HG02588 (cell line): Measurements from ENCODE around the gene GRID2.

Experiments used
- ATAC-seq: cut with Tn5 transposase; IDR thresholded peaks from one replicate; pipeline ENCODE4 v1.9.1; 2021; ENCODE audit warnings: mild to moderate bottlenecking, moderate library complexity; ENCODE audit not compliant: unreplicated experiment

Gene GRID2

GRCh38 chr4:93178279-93178678 is 874.5 kb downstream of the GRID2 start:
- no peak for ATAC-seq

GRCh38 chr4:93179044-93179443 is 875.3 kb downstream of the GRID2 start:
- no peak for ATAC-seq

- no peak for ATAC-seq
Measured at GRCh38 chr4:93182722-93183121, 879.0 kb downstream of the GRID2 start.

- no peak for ATAC-seq
Measured at GRCh38 chr4:93183576-93183975, 879.8 kb downstream of the GRID2 start.

- ATAC-seq: no peak
Measured at GRCh38 chr4:93184053-93184452, 880.3 kb downstream of the GRID2 start.

- no peak for ATAC-seq
Measured at GRCh38 chr4:93186846-93187245, 883.1 kb downstream of the GRID2 start.

- ATAC-seq: no peak
Measured at GRCh38 chr4:93187466-93187865, 883.7 kb downstream of the GRID2 start.

GRCh38 chr4:93187892-93188291 is 884.1 kb downstream of the GRID2 start:
- no peak for ATAC-seq

- no peak for ATAC-seq
Measured at GRCh38 chr4:93199492-93199891, 895.7 kb downstream of the GRID2 start.

- no peak for ATAC-seq
Measured at GRCh38 chr4:93201471-93202096, 897.8 kb downstream of the GRID2 start.

GRCh38 chr4:93203708-93204107 is 899.9 kb downstream of the GRID2 start:
- ATAC-seq: peak; percentile 59

- ATAC-seq: no peak
Measured at GRCh38 chr4:93212250-93212649, 908.5 kb downstream of the GRID2 start.

GRCh38 chr4:93216646-93217045 is 912.9 kb downstream of the GRID2 start:
- ATAC-seq: no peak

GRCh38 chr4:93217431-93217830 is 913.7 kb downstream of the GRID2 start:
- ATAC-seq: no peak

- no peak for ATAC-seq
Measured at GRCh38 chr4:93221771-93222170, 918.0 kb downstream of the GRID2 start.

- ATAC-seq: no peak
Measured at GRCh38 chr4:93228021-93228420, 924.3 kb downstream of the GRID2 start.

GRCh38 chr4:93232883-93233282 is 929.1 kb downstream of the GRID2 start:
- ATAC-seq: no peak

- ATAC-seq: no peak
Measured at GRCh38 chr4:93237521-93237920, 933.8 kb downstream of the GRID2 start.

- ATAC-seq: no peak
Measured at GRCh38 chr4:93243262-93243661, 939.5 kb downstream of the GRID2 start.

GRCh38 chr4:93261207-93261606 is 957.4 kb downstream of the GRID2 start:
- no peak for ATAC-seq

GRCh38 chr4:93263166-93263565 is 959.4 kb downstream of the GRID2 start:
- no peak for ATAC-seq

- ATAC-seq: no peak
Measured at GRCh38 chr4:93267747-93268146, 964.0 kb downstream of the GRID2 start.

GRCh38 chr4:93285346-93285745 is 981.6 kb downstream of the GRID2 start:
- no peak for ATAC-seq
